Left ventricle myocardium inferior (tissue), 1 donor: Measurements from ENCODE around the gene HVCN1. TPM values are rescaled to one million over a fixed set of nuclear protein-coding genes. Genes with fewer than 3 reads are reported as not detected.

ENCODE experiments used
- DNase-seq: peaks from one replicate; pipeline ENCODE4 v3.0.0-alpha.2; 2020
- H3K27ac ChIP-seq: fragments of 200-600 bp; replicated peaks from 2 replicates; pipeline ENCODE4 v1.8.0; 2021
- H3K27me3 ChIP-seq: fragments of 200-600 bp; 2 replicates; pipeline ENCODE4 v1.8.0; 2021; ENCODE audit warnings: low read depth
- H3K36me3 ChIP-seq: fragments of 200-600 bp; 2 replicates; pipeline ENCODE4 v1.8.0; 2021
- H3K4me1 ChIP-seq: fragments of 200-600 bp; 2 replicates; pipeline ENCODE4 v1.8.0; 2021
- H3K4me3 ChIP-seq: fragments of 200-600 bp; 2 replicates; pipeline ENCODE4 v1.8.0; 2021; ENCODE audit warnings: mild to moderate bottlenecking, moderate library complexity
- H3K9me3 ChIP-seq: fragments of 200-600 bp; replicated peaks from 2 replicates; pipeline ENCODE4 v1.8.0; 2021
- intact Hi-C: fragments of 100-400 bp; cut with micrococcal nuclease; formaldehyde crosslinking; loops from one replicate; pipeline ENCODE4 v1.11.0; 2022
- total RNA-seq: library from RNA; stranded (reverse); fragmentation: NEBNext Ultra II Directional; extraction: Animal tissue kit (Norgen Biotek cat#: 25700); gene quantifications from one replicate; pipeline ENCODE4 v1.2.1, GENCODE V29; 2021
- TF ChIP-seq, protein P1 (sequence below): fragments of 200-600 bp; IDR thresholded peaks from 2 replicates; pipeline ENCODE4 v1.8.0; 2021; ENCODE audit warnings: antibody characterized with exemption, mild to moderate bottlenecking, borderline replicate concordance
- donor health status: DM: no; HTN: yes; CAD: no; lungs with severe emphysema.

Gene HVCN1
- total RNA-seq, 1 donor from 2014 or later = 11.5 TPM

- Histone ChIP-seq H3K4me1 (peaks cover 16% of the 10 kb centered on the region), H3K27ac (no peak overlapping the region), H3K36me3 (no peaks in the 10 kb centered on the region), H3K4me3 (no peak overlapping the region), H3K27me3 (no peaks in the 10 kb centered on the region), H3K9me3 (no peaks in the 10 kb centered on the region)
- intact Hi-C loops = no loop called here
- TF ChIP-seq, protein P1, sequence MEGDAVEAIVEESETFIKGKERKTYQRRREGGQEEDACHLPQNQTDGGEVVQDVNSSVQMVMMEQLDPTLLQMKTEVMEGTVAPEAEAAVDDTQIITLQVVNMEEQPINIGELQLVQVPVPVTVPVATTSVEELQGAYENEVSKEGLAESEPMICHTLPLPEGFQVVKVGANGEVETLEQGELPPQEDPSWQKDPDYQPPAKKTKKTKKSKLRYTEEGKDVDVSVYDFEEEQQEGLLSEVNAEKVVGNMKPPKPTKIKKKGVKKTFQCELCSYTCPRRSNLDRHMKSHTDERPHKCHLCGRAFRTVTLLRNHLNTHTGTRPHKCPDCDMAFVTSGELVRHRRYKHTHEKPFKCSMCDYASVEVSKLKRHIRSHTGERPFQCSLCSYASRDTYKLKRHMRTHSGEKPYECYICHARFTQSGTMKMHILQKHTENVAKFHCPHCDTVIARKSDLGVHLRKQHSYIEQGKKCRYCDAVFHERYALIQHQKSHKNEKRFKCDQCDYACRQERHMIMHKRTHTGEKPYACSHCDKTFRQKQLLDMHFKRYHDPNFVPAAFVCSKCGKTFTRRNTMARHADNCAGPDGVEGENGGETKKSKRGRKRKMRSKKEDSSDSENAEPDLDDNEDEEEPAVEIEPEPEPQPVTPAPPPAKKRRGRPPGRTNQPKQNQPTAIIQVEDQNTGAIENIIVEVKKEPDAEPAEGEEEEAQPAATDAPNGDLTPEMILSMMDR = no peak
- no peak for DNase-seq
These were observed 72.3 kb downstream of the HVCN1 start for GRCh38 chr12:110616471-110617115.

GRCh38 chr12:110615171-110615570, 73.7 kb downstream of the HVCN1 start:
- Histone ChIP-seq H3K4me3 (no peak overlapping the region), H3K27ac (no peak overlapping the region), H3K36me3 (no peaks in the 10 kb centered on the region), H3K4me1 (peaks cover 16% of the 10 kb centered on the region), H3K9me3 (no peaks in the 10 kb centered on the region), H3K27me3 (no peaks in the 10 kb centered on the region)
- TF ChIP-seq, protein P1 = no peak
- intact Hi-C loops = no loop called here
- no peak for DNase-seq

DNA sequence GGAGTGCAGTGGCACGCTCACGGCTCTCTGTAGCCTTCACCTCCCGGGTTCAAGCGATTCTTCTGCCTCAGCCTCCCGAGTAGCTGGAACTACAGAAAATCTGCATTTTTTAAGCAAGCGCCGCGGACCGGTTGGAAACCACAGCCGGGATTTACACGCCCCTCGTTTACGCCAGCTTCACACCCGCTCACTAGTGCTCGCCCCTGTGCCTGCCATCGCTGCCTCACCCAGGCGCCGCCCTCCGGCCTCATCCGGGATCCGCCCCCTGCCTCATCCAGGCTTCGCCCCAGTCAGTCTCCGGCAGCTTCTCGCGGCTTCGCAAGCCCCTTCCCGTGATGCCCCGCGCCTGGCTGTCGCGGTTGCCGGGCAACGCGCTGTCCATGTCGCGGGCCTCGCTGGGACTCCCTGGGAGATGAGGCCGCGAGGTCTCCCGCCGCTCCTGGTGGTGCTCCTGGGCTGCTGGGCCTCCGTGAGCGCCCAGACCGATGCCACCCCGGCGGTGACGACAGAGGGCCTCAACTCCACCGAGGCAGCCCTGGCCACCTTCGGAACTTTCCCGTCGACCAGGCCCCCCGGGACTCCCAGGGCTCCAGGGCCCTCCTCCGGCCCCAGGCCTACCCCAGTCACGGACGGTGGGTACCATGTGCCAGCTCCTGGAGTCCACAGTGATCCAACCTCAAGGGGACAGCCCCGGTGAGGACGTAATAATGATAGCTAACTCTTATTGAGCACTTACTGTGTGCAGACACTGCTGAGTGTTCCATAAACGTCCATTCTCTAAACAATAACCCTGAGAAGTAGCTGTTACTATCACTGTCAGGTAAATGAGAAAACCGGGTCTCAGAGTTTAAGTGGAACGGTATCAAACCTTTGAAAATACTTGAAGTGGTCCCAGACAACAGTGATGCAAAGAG, 74.9 kb downstream of the HVCN1 start, which contains the start of gene TCTN1:
TCTN1 (plus strand) TSS at position 359 of the 914 bp plus-strand sequence; CDS start at position 413, 54 bp downstream.
- TF ChIP-seq, protein P1 = peak; percentile 22
- H3K27ac ChIP-seq = peak within 1 kb of the TSS; percentile 78
- intact Hi-C loops = no loop called here
- H3K36me3 ChIP-seq = no peaks in the 10 kb centered on the region
- H3K27me3 ChIP-seq = no peaks in the 10 kb centered on the region
- H3K9me3 ChIP-seq = no peaks in the 10 kb centered on the region
- peak within 1 kb of the TSS; percentile 81 for H3K4me3 ChIP-seq
- peaks cover 16% of the 10 kb centered on the region for H3K4me1 ChIP-seq
- peak; percentile 97 for DNase-seq

DNA sequence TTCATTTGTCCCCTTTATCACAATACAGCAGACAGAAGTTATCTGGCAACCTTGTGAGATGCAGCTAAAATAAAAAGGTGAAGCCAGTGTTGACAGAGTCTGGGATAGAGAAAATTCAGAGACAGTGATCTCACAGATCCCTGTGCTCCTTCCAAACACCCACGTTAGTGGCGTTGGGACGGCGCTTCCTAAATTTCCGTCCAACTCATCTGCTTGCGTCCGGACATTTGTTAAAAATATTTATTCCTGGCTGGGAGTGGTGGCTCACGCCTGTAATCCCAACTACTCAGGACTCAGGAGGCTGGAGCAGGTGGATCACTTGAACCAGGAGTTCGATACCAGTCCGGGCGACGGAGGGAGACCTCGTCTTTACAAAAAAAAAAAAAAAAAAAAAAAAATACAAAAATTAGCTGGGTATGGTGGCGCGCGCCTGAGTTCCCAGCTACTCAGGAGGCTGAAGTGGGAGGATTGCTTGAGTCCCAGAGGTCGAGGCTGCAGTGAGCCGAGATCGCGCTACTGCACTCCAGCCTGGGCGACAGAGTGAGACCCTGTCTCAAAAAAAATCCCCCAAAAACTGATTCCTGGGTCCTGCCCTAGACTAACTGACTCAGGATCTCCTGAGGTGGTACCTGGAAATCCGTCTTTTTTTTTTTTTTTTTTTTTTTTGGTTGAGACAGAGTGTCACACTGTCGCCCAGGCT, 75.7 kb downstream of the HVCN1 start:
- H3K4me3 ChIP-seq = peak overlapping the region; percentile 81
- no peak for DNase-seq
- peaks cover 16% of the 10 kb centered on the region for H3K4me1 ChIP-seq
- H3K9me3 ChIP-seq = no peaks in the 10 kb centered on the region
- peak overlapping the region; percentile 78 for H3K27ac ChIP-seq
- no peaks in the 10 kb centered on the region for H3K36me3 ChIP-seq
- TF ChIP-seq, protein P1 = no peak
- intact Hi-C loops = no loop called here
- H3K27me3 ChIP-seq = no peaks in the 10 kb centered on the region

- H3K9me3 ChIP-seq = no peaks in the 10 kb centered on the region
- intact Hi-C loops = no loop called here
- DNase-seq = no peak
- TF ChIP-seq, protein P1 = no peak
- H3K36me3 ChIP-seq = no peaks in the 10 kb centered on the region
- no peak overlapping the region for H3K4me3 ChIP-seq
- H3K4me1 ChIP-seq = no peaks in the 10 kb centered on the region
- no peak overlapping the region for H3K27ac ChIP-seq
- H3K27me3 ChIP-seq = no peaks in the 10 kb centered on the region
These were observed 82.7 kb downstream of the HVCN1 start for GRCh38 chr12:110606253-110606611.
